Activated CD8-positive, alpha-beta memory T cell treated with anti-CD3 and anti-CD28 coated beads, Interleukin-2, amount 10 ng/mL, durations not matched to agents 7 days and 5 days (primary cell): ENCODE results near the gene TMEM167A. TPM values are rescaled to one million over a fixed set of nuclear protein-coding genes. Genes with fewer than 3 reads are reported as not detected.

Experiments used
- ATAC-seq: fragments of 150-1000 bp; cut with Tn5 transposase; one replicate; pipeline ENCODE4 v1.10.0; 2021; ENCODE audit warnings: moderate library complexity
- CTCF ChIA-PET: fragments of 350-600 bp; sonication (Branson Sonifier 250); formaldehyde crosslinking; loops from one replicate; lab custom pipeline; 2021; ENCODE audit warnings: antibody characterized with exemption; lab: Charles Lee
- DNase-seq: peaks from one replicate; pipeline ENCODE4 v3.0.0-alpha.2; 2020
- H3K27ac Mint-ChIP-seq: one replicate; pipeline ENCODE4 v1.8.0; 2021; ENCODE audit warnings: mild to moderate bottlenecking, mixed read lengths
- H3K27me3 Mint-ChIP-seq: one replicate; pipeline ENCODE4 v1.8.0; 2021; ENCODE audit warnings: mixed read lengths
- H3K36me3 Mint-ChIP-seq: one replicate; pipeline ENCODE4 v1.8.0; 2021; ENCODE audit warnings: mild to moderate bottlenecking, mixed read lengths
- H3K4me1 Mint-ChIP-seq: one replicate; pipeline ENCODE4 v1.8.0; 2021; ENCODE audit warnings: mixed read lengths
- H3K4me3 Mint-ChIP-seq: one replicate; pipeline ENCODE4 v1.8.0; 2021; ENCODE audit warnings: mild to moderate bottlenecking, moderate library complexity, mixed read lengths
- H3K9me3 Mint-ChIP-seq: one replicate; pipeline ENCODE4 v1.8.0; 2022; ENCODE audit warnings: low read depth, mixed read lengths
- total RNA-seq, 2 experiments: library from RNA; stranded (reverse); gene quantifications; one replicate each; pipeline ENCODE4 v1.2.3, GENCODE V29; 2021

Gene TMEM167A
- 10 to 100 TPM; 58.7 to 79.6 TPM for total RNA-seq

GRCh38 chr5:83076742-83077661 lies at the start of gene TMEM167A, which contains the start of gene XRCC4:
TMEM167A (minus strand) TSS chr5:83077394; CDS start chr5:83077323, 71 bp downstream.
XRCC4 (plus strand) TSS chr5:83077547; CDS start chr5:83104920, 27,373 bp downstream.
- Mint-ChIP-seq H3K4me3 (peak within 1 kb of the TSS; percentile 99), H3K27me3 (no peaks in the 10 kb centered on the region), H3K9me3 (no peaks in the 10 kb centered on the region), H3K36me3 (peaks cover 27% of the 10 kb centered on the region), H3K4me1 (peaks cover 52% of the 10 kb centered on the region), H3K27ac (peak within 1 kb of the TSS; percentile 100)
- CTCF ChIA-PET, result interaction anchor here (1.1 kb wide), 1 partner anchor 32 kb away, joined by 3 read pairs; no protein-coding TSS in a partner anchor
- peak; percentile 98 for DNase-seq
- peak; percentile 99 for ATAC-seq

- Mint-ChIP-seq H3K27me3 (no peaks in the 10 kb centered on the region), H3K27ac (no peak overlapping the region), H3K4me1 (no peaks in the 10 kb centered on the region), H3K4me3 (no peak overlapping the region), H3K9me3 (peaks cover 4% of the 10 kb centered on the region), H3K36me3 (peaks cover 10% of the 10 kb centered on the region)
- DNase-seq (no peak), ATAC-seq (no peak)
- CTCF ChIA-PET, result no interaction called here
These were observed 49.3 kb upstream of the TMEM167A start for GRCh38 chr5:83126501-83126900.

DNA sequence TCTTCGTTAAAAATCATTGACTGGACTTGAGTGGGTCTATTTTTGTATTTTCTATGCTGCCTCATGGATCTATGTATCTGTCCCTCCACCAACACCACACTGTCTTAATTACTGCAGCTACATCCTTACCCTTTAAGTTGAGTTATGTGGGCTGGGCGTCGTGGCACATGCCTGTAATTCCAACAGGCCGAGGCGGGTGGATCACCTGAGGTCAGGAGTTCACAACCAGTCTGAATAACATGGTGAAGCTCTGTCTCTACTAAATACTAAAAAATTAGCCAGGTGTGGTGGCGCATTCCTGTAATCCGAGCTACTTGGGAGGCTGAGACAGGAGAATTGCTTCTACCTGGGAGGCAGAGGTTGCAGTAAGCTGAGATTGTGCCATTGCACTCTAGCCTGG lies 48.4 kb upstream of the TMEM167A start:
- CTCF ChIA-PET, result no interaction called here
- H3K4me3 Mint-ChIP-seq, result no peak overlapping the region
- H3K9me3 Mint-ChIP-seq, result peaks cover 4% of the 10 kb centered on the region
- ATAC-seq (no peak), DNase-seq (no peak)
- H3K27ac Mint-ChIP-seq, result no peak overlapping the region
- H3K4me1 Mint-ChIP-seq, result no peaks in the 10 kb centered on the region
- H3K27me3 Mint-ChIP-seq, result no peaks in the 10 kb centered on the region
- peaks cover 11% of the 10 kb centered on the region for H3K36me3 Mint-ChIP-seq

- no peak overlapping the region for H3K4me3 Mint-ChIP-seq
- no peaks in the 10 kb centered on the region for H3K4me1 Mint-ChIP-seq
- H3K9me3 Mint-ChIP-seq, result peaks cover 4% of the 10 kb centered on the region
- ATAC-seq (no peak), DNase-seq (no peak)
- peaks cover 11% of the 10 kb centered on the region for H3K36me3 Mint-ChIP-seq
- H3K27me3 Mint-ChIP-seq, result no peaks in the 10 kb centered on the region
- no peak overlapping the region for H3K27ac Mint-ChIP-seq
- CTCF ChIA-PET, result no interaction called here
These were observed 47.4 kb upstream of the TMEM167A start for GRCh38 chr5:83124593-83124992.

DNA sequence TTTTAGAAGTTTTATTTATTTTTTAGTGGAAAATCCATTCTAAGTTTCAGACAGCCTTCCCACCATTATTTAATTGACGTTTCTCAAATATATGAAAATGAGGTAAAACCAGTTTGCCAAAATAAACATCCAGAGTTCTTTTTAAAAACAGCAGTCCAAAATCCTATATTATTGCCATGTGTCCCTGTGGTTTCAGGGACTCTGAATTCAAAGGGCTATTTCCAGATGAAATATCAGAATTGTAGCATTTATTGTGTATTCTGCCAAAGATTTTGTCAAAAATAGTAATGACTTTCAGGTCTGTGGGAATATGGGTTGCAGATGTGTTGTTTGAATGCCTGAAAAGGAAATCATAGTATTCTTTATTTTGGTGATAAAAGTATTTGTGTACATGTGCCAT lies 41.8 kb upstream of the TMEM167A start:
- H3K9me3 Mint-ChIP-seq, result peaks cover 9% of the 10 kb centered on the region
- H3K36me3 Mint-ChIP-seq, result peaks cover 29% of the 10 kb centered on the region

DNA sequence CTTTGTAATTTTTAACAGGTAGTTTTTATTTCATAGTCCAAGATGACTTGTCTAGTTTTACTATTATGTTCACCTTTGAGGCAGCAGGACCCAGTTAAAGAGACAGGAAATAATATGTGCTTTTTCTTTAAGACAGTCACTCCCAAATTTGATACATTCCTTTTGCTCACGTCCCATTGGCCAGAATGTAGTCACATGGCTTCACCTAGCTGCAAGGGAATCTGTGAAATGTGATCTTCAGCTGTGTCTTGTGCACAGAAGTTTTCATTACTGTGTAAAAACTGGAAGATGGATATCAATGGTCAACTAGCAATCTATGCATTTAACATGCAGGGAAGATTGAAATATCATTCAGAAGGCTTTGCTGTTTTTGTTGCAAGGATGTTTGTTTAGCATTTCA lies 41.3 kb upstream of the TMEM167A start:
- ATAC-seq (no peak), DNase-seq (no peak)
- Mint-ChIP-seq H3K36me3 (peaks cover 33% of the 10 kb centered on the region), H3K9me3 (peaks cover 9% of the 10 kb centered on the region), H3K27me3 (no peaks in the 10 kb centered on the region), H3K27ac (no peak overlapping the region), H3K4me1 (no peaks in the 10 kb centered on the region), H3K4me3 (no peak overlapping the region)
- CTCF ChIA-PET, result no interaction called here

More for the DNA sequence above, 41.8 kb upstream of the TMEM167A start:
- ATAC-seq (no peak), DNase-seq (no peak)
- no peaks in the 10 kb centered on the region for H3K27me3 Mint-ChIP-seq
- CTCF ChIA-PET, result no interaction called here
- no peak overlapping the region for H3K27ac Mint-ChIP-seq
- H3K4me1 Mint-ChIP-seq, result no peaks in the 10 kb centered on the region
- H3K4me3 Mint-ChIP-seq, result no peak overlapping the region

DNA sequence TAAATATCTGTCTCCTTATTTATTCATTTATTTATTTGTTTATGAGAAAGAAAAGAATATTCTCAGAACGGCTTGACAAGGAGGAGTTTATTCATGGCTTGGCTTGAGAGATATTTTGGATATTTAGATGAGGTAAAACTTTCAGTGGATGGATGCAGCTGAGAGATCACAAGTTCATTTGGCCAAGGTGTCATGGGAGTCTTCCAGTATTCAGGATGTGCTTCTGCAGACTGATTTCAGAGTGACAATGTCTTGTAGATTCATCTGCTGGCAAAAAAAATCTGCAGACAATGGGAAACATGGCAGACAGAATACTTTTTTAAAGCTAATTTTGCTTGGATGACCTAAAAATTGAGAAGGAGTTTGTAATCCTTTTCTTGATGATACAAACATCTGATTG lies 38.6 kb upstream of the TMEM167A start:
- peaks cover 46% of the 10 kb centered on the region for H3K36me3 Mint-ChIP-seq
- CTCF ChIA-PET, result no interaction called here
- H3K4me3 Mint-ChIP-seq, result no peak overlapping the region

GRCh38 chr5:83109380-83109779 lies 32.2 kb upstream of the TMEM167A start:
- Mint-ChIP-seq H3K27me3 (no peaks in the 10 kb centered on the region), H3K9me3 (no peaks in the 10 kb centered on the region), H3K36me3 (peaks cover 22% of the 10 kb centered on the region), H3K27ac (no peak overlapping the region), H3K4me3 (no peak overlapping the region), H3K4me1 (peaks cover 2% of the 10 kb centered on the region)
- no peak for DNase-seq
- no peak for ATAC-seq
- CTCF ChIA-PET, result interaction anchor here (1.0 kb wide), 1 partner anchor 33 kb away, joined by 3 read pairs; no protein-coding TSS in a partner anchor

More for the DNA sequence above, 38.6 kb upstream of the TMEM167A start:
- DNase-seq (no peak), ATAC-seq (no peak)
- Mint-ChIP-seq H3K4me1 (no peaks in the 10 kb centered on the region), H3K27ac (no peak overlapping the region), H3K9me3 (peaks cover 9% of the 10 kb centered on the region), H3K27me3 (no peaks in the 10 kb centered on the region)

DNA sequence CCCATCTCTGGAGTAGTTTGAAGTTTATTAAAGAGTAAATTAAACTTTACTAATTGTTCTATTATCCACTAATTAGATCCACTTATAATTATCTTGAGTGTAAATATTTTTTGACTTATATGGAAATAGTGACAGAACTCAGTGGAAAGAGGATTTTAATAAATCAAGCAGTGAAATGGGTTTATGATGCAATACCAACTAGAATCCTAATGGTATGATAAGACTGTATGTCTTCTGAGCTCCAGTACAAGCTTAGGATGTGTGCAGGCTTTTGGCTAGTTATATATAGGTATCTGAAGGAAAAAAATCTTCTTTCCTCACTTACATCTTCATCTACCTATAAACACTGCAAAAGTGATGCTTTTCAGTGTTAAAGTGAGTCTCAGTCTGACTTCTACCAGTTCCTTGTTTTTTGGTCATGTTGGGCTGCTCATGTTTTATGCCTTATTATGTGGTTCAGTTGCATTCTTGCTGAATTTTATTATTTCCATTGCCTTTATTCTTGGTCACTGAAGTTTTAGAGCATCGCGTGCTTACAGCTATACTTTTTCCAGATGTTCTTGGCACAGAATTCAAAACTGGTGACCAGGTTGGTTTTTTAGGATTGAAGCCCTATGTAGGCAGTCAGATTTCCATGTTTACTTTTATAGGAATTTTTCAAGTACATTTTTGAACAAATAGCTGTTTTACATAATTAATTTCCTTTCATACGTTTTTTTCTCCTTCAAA lies 30.7 kb upstream of the TMEM167A start:
- peaks cover 2% of the 10 kb centered on the region for H3K4me1 Mint-ChIP-seq
- DNase-seq, result no peak
- no peak overlapping the region for H3K4me3 Mint-ChIP-seq
- peaks cover 11% of the 10 kb centered on the region for H3K36me3 Mint-ChIP-seq
- no peaks in the 10 kb centered on the region for H3K27me3 Mint-ChIP-seq
- CTCF ChIA-PET, result no interaction called here
- H3K9me3 Mint-ChIP-seq, result no peaks in the 10 kb centered on the region
- no peak for ATAC-seq
- H3K27ac Mint-ChIP-seq, result no peak overlapping the region

GRCh38 chr5:83104021-83104420 lies 26.8 kb upstream of the TMEM167A start:
- no peak for DNase-seq
- Mint-ChIP-seq H3K27me3 (no peaks in the 10 kb centered on the region), H3K9me3 (no peaks in the 10 kb centered on the region), H3K27ac (no peak overlapping the region), H3K4me1 (no peaks in the 10 kb centered on the region), H3K4me3 (no peak overlapping the region), H3K36me3 (peaks cover 3% of the 10 kb centered on the region)
- ATAC-seq, result no peak
- CTCF ChIA-PET, result no interaction called here

GRCh38 chr5:83102364-83102980 lies 25.3 kb upstream of the TMEM167A start:
- Mint-ChIP-seq H3K27me3 (no peaks in the 10 kb centered on the region), H3K4me3 (no peak overlapping the region), H3K9me3 (no peaks in the 10 kb centered on the region), H3K4me1 (no peaks in the 10 kb centered on the region), H3K27ac (no peak overlapping the region), H3K36me3 (peaks cover 3% of the 10 kb centered on the region)
- CTCF ChIA-PET, result no interaction called here
- no peak for ATAC-seq
- no peak for DNase-seq

DNA sequence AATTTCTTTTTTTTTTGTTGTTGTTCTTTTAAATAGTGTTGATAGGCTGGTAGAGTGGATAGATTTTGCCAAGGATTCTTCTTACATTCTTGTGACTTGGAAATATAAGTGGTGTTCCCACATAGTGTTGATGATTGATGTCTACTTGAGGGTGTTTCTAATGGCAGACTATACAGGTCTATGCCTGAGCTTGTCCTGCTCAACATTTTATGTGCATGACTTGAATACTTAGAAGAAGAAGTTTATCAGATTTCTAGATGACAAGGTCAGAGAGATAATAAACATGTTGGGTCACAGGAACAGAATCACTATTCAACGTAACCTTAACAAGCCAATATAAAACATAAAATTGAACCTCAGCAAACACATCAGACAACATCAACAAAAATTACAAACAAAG lies 24.3 kb upstream of the TMEM167A start:
- CTCF ChIA-PET, result no interaction called here
- DNase-seq, result no peak
- no peak overlapping the region for H3K27ac Mint-ChIP-seq
- no peaks in the 10 kb centered on the region for H3K9me3 Mint-ChIP-seq
- ATAC-seq, result no peak
- no peaks in the 10 kb centered on the region for H3K4me1 Mint-ChIP-seq
- H3K27me3 Mint-ChIP-seq, result no peaks in the 10 kb centered on the region
- no peaks in the 10 kb centered on the region for H3K36me3 Mint-ChIP-seq
- H3K4me3 Mint-ChIP-seq, result no peak overlapping the region

- Mint-ChIP-seq H3K4me3 (no peak overlapping the region), H3K4me1 (no peaks in the 10 kb centered on the region), H3K27ac (no peak overlapping the region), H3K27me3 (no peaks in the 10 kb centered on the region), H3K9me3 (no peaks in the 10 kb centered on the region), H3K36me3 (no peaks in the 10 kb centered on the region)
- CTCF ChIA-PET, result no interaction called here
- ATAC-seq, result no peak
- DNase-seq, result no peak
These were observed 22.3 kb upstream of the TMEM167A start for GRCh38 chr5:83099445-83099844.
